Left ventricle myocardium inferior (tissue), 1 donor: ENCODE results near the gene MYO1A. TPM values are rescaled to one million over a fixed set of nuclear protein-coding genes. Genes with fewer than 3 reads are reported as not detected.

Experiments
- DNase-seq: peaks from one replicate; pipeline ENCODE4 v3.0.0-alpha.2; 2020
- H3K27ac ChIP-seq: fragments of 200-600 bp; replicated peaks from 2 replicates; pipeline ENCODE4 v1.8.0; 2021
- H3K27me3 ChIP-seq: fragments of 200-600 bp; 2 replicates; pipeline ENCODE4 v1.8.0; 2021; ENCODE audit warnings: low read depth
- H3K36me3 ChIP-seq: fragments of 200-600 bp; 2 replicates; pipeline ENCODE4 v1.8.0; 2021
- H3K4me1 ChIP-seq: fragments of 200-600 bp; 2 replicates; pipeline ENCODE4 v1.8.0; 2021
- H3K4me3 ChIP-seq: fragments of 200-600 bp; 2 replicates; pipeline ENCODE4 v1.8.0; 2021; ENCODE audit warnings: mild to moderate bottlenecking, moderate library complexity
- H3K9me3 ChIP-seq: fragments of 200-600 bp; replicated peaks from 2 replicates; pipeline ENCODE4 v1.8.0; 2021
- intact Hi-C: fragments of 100-400 bp; cut with micrococcal nuclease; formaldehyde crosslinking; loops from one replicate; pipeline ENCODE4 v1.11.0; 2022
- total RNA-seq: library from RNA; stranded (reverse); fragmentation: NEBNext Ultra II Directional; extraction: Animal tissue kit (Norgen Biotek cat#: 25700); gene quantifications from one replicate; pipeline ENCODE4 v1.2.1, GENCODE V29; 2021
- TF ChIP-seq, protein P1 (sequence below): fragments of 200-600 bp; IDR thresholded peaks from 2 replicates; pipeline ENCODE4 v1.8.0; 2021; ENCODE audit warnings: antibody characterized with exemption, mild to moderate bottlenecking, borderline replicate concordance
- donor health status: DM: no; HTN: yes; CAD: no; lungs with severe emphysema.

The MYO1A gene
- total RNA-seq, 1 donor from 2014 or later = not detected

DNA sequence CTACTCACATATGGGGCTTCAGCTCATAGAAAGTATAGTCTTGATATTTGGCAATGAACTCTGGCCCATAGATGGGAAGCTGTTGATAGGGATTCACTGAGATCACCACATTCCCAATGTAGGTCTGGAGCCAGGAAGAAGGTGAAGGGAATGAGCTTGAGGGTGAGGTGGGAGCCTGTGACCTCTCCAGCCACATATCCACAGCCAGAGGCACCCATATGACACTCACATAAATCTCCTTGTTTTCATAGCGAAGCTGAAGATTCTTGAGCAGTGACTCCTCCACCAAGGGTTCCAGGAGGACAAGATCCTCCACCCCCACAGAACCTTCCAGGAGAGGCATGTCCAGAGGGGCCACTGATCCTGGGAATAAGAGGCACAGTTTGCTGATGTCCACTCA, 1.9 kb downstream of the MYO1A start:
- H3K4me3 ChIP-seq = no peak overlapping the region
- DNase-seq = no peak
- intact Hi-C loops = no loop called here
- H3K4me1 ChIP-seq = no peaks in the 10 kb centered on the region
- TF ChIP-seq, protein P1, sequence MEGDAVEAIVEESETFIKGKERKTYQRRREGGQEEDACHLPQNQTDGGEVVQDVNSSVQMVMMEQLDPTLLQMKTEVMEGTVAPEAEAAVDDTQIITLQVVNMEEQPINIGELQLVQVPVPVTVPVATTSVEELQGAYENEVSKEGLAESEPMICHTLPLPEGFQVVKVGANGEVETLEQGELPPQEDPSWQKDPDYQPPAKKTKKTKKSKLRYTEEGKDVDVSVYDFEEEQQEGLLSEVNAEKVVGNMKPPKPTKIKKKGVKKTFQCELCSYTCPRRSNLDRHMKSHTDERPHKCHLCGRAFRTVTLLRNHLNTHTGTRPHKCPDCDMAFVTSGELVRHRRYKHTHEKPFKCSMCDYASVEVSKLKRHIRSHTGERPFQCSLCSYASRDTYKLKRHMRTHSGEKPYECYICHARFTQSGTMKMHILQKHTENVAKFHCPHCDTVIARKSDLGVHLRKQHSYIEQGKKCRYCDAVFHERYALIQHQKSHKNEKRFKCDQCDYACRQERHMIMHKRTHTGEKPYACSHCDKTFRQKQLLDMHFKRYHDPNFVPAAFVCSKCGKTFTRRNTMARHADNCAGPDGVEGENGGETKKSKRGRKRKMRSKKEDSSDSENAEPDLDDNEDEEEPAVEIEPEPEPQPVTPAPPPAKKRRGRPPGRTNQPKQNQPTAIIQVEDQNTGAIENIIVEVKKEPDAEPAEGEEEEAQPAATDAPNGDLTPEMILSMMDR = no peak
- H3K36me3 ChIP-seq = no peaks in the 10 kb centered on the region
- H3K9me3 ChIP-seq = no peaks in the 10 kb centered on the region
- no peak overlapping the region for H3K27ac ChIP-seq
- H3K27me3 ChIP-seq = peaks cover 46% of the 10 kb centered on the region

DNA sequence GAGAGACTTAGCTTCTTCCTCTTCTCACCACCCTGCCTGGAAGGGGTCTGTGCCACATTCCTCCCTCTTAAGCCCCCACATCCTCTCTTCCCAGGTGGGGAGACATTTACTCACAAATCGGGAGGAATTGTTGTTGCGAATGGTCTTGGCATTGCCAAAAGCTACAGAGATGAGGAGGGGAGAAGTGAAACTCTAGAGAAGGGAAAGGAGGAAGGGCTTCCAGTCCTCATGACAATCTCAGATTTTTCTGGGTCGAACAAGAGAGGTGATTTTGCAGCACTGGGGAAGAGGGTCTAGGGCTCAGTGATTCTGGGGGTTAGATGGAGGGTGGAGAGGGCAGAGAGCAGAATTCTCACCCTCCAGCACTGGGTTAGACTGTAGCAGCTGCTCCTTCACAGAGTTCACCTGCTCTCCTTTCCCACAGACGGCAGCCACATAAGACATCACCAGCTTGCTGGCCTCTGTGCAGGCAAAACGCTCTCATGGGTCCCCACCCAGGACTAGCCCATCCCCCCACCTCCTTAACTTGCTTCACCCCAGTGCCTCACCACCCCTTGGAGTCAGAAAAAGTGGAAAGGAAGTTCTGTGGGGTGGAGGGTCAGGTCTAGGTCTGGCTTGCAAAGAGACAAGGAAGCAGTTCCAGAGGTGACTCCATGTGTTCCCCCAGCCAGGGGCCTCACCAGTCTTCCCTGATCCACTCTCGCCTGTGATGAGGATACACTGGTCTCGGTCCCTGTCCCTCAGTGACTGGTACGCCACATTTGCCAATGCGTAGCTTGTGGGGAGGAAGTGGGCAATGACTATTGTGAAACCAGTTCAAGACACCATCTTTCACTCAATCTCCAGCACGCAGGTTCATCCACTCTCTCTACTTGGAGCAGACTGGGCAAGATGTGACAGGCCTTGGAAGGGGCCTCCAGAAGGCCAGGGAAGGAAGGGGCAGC, 2.7 kb downstream of the MYO1A start:
- TF ChIP-seq, protein P1 = no peak
- intact Hi-C loops = no loop called here
- DNase-seq = no peak
- Histone ChIP-seq H3K27me3 (peaks cover 52% of the 10 kb centered on the region), H3K4me1 (no peaks in the 10 kb centered on the region), H3K36me3 (no peaks in the 10 kb centered on the region), H3K27ac (no peak overlapping the region), H3K4me3 (no peak overlapping the region), H3K9me3 (no peaks in the 10 kb centered on the region)

DNA sequence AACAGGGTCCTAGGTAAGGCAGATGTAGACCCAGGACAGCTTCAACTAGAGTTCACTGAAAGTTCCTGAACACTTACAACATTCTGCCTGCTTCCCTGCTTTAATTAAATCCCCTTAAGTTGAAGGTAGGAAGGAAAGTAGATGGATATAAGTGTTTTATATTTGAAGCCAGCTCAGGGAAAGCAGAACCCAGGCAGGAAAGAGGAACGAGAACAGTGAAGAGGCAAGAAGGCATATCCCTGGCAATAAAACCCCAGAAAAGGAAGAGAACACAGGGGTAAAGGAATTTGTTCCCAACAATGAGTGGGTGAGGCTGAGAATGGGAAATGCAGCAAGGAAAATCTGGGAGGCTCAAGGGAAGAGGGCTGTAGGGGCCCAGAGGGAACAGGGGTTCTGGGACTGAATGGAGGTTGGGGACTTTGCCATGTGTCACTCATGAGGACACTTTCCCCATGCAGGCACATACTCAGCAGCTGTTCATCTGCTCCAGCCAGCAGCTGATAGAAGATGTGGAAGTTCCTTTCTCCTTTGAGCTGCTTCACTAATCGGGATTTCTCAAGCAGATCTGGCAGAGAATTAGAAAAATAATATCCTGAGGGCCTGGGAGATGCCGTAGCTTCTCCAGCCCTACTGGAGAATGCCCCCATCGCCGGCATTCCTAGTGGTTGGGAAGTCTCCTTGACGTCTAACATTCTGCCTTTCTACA, 3.7 kb downstream of the MYO1A start:
- Histone ChIP-seq H3K4me3 (no peak overlapping the region), H3K9me3 (no peaks in the 10 kb centered on the region), H3K27me3 (peaks cover 61% of the 10 kb centered on the region), H3K36me3 (no peaks in the 10 kb centered on the region), H3K4me1 (no peaks in the 10 kb centered on the region), H3K27ac (no peak overlapping the region)
- TF ChIP-seq, protein P1 = no peak
- no peak for DNase-seq
- intact Hi-C loops = no loop called here

DNA sequence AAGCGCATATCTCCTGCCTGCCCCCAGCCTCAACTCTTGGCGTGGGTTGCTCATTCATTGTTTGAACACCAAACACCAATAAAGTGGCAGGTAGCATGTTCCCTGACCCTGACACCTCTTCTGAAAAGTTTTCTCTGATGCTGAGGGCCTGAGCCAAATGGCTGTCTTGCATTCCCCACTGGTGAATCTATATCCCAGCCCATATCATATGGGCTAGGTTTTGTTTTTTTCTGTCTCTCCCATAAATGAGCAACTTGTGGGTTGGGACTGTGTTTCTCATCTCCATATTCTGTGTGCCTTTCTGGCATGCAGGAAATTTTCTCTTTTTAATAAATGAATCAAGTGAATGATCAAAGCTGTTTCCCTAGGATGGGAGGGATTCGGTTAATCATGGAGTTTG, 5.0 kb downstream of the MYO1A start:
- no peak overlapping the region for H3K4me3 ChIP-seq
- intact Hi-C loops = no loop called here

DNA sequence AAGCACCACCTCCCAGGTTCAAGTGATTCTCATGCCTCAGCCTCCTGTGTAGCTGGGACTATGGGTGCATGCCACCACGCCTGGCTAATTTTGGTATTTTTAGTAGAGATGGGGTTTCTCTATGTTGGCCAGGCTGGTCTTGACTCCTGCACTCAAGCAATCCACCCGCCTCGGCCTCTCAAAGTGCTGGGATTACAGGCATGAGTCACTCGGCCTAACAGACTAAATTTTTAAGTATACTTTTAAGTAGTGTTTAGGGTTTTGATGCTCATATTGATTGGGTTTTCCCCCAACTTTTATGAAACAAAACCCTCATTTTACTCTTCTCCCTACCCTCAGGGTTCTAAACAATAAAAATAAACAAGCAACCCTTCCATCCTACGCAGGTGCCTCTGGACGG, 5.5 kb downstream of the MYO1A start:
- intact Hi-C loops = no loop called here
- Histone ChIP-seq H3K27ac (no peak overlapping the region), H3K36me3 (no peaks in the 10 kb centered on the region), H3K4me3 (no peak overlapping the region), H3K9me3 (no peaks in the 10 kb centered on the region), H3K27me3 (peaks cover 61% of the 10 kb centered on the region), H3K4me1 (no peaks in the 10 kb centered on the region)
- TF ChIP-seq, protein P1 = no peak
- DNase-seq = no peak

More for the DNA sequence above, 5.0 kb downstream of the MYO1A start:
- Histone ChIP-seq H3K27ac (no peak overlapping the region), H3K4me1 (no peaks in the 10 kb centered on the region), H3K27me3 (peaks cover 61% of the 10 kb centered on the region), H3K36me3 (no peaks in the 10 kb centered on the region), H3K9me3 (no peaks in the 10 kb centered on the region)
- TF ChIP-seq, protein P1 = no peak
- DNase-seq = no peak
